ENCODE results near the gene RET. TPM values are rescaled to one million over a fixed set of nuclear protein-coding genes. Genes with fewer than 3 reads are reported as not detected.

Gene RET
- total and polyA plus RNA-seq, 2 donors from 2014 or later = 1.1 to 3.1 TPM

- Histone ChIP-seq H3K9me3 (ENCODE audit: control insufficient read depth in 2 of 3, insufficient read depth in 1 of 3, low read length in 3 of 3) (no peaks in the 10 kb centered on the region), H3K9ac (ENCODE audit: low read length in 3 of 3) (no peak overlapping the region), H3K36me3 (ENCODE audit: control insufficient read depth in 2 of 3, insufficient read depth in 3 of 3, low read length in 3 of 3) (no peaks in the 10 kb centered on the region), H3K4me1 (ENCODE audit: control insufficient read depth in 2 of 3, insufficient read depth in 2 of 3, low read depth in 1 of 3, low read length in 3 of 3) (no peaks in the 10 kb centered on the region), H3K27me3 (ENCODE audit: control insufficient read depth, insufficient read depth, low read length) (no peaks in the 10 kb centered on the region), H3K27ac (ENCODE audit: low read depth in 2 of 2, low read length in 2 of 2) (no peak overlapping the region), H3K4me3 (ENCODE audit: low read length in 3 of 3) (no peak overlapping the region)
- FAIRE-seq (no peak), DNase-seq (no peak)
- TF ChIP-seq CTCF (IDR thresholded peaks at IDR 0.05; ENCODE audit: borderline replicate concordance, extremely low read depth, insufficient read depth) = no peak
- intact Hi-C loops (cut with DNase I) = no loop called here
These were observed 23.0 kb upstream of the RET start for GRCh38 chr10:43053825-43054224.

DNA sequence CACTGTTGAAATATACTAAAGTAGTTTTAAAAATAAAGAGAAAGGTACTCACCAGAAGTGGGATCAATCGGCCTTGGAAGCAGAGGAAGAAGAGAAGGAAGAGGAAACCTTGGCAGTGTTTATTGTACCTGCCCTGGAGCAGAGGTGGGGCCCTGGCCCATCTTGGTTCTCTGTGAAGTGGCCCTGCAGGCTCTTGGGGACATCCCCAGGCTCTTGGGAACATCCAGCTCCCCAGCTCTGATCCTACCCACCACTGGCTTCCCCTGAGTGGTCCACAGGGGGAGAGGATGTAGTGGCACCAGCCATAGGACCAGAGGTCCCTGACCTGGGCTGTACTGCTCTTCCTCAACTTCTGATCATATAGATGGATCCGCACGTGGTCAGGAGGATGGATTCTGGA, 22.3 kb upstream of the RET start:
- Histone ChIP-seq H3K9ac (ENCODE audit: low read length in 3 of 3) (no peak overlapping the region), H3K36me3 (ENCODE audit: control insufficient read depth in 2 of 3, insufficient read depth in 3 of 3, low read length in 3 of 3) (no peaks in the 10 kb centered on the region), H3K4me3 (ENCODE audit: low read length in 3 of 3) (no peak overlapping the region), H3K9me3 (ENCODE audit: control insufficient read depth in 2 of 3, insufficient read depth in 1 of 3, low read length in 3 of 3) (no peaks in the 10 kb centered on the region), H3K4me1 (ENCODE audit: control insufficient read depth in 2 of 3, insufficient read depth in 2 of 3, low read depth in 1 of 3, low read length in 3 of 3) (no peaks in the 10 kb centered on the region), H3K27me3 (ENCODE audit: control insufficient read depth, insufficient read depth, low read length) (no peaks in the 10 kb centered on the region), H3K27ac (ENCODE audit: low read depth in 2 of 2, low read length in 2 of 2) (no peak overlapping the region)
- FAIRE-seq = no peak
- intact Hi-C loops (cut with DNase I) = no loop called here
- DNase-seq = no peak
- TF ChIP-seq CTCF (IDR thresholded peaks at IDR 0.05; ENCODE audit: borderline replicate concordance, extremely low read depth, insufficient read depth) = no peak

DNA sequence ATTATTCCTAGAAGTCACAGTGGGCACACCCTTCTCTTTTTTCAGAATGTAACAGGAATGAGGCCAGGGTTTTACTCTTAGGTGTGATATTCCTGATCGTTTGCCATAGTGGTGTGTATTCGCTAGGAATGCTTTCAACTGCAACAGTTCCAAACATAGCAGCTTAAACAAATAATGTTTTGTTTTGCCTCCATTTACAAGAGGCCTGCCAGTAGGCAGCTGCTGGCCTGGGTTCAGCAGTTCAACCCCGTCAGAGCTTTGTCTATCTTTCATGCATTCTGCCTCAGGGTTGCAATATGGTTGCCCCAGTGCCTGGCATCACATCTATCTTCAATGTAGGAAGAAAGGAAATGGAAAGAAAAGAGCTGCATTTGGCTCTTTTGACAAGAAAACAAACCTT, 21.7 kb upstream of the RET start:
- no peaks in the 10 kb centered on the region for H3K4me1 ChIP-seq (ENCODE audit: control insufficient read depth in 2 of 3, insufficient read depth in 2 of 3, low read depth in 1 of 3, low read length in 3 of 3)
- H3K4me3 ChIP-seq (ENCODE audit: low read length in 3 of 3) = no peak overlapping the region
- no peak overlapping the region for H3K27ac ChIP-seq (ENCODE audit: low read depth in 2 of 2, low read length in 2 of 2)
- DNase-seq (no peak), FAIRE-seq (no peak)
- H3K9me3 ChIP-seq (ENCODE audit: control insufficient read depth in 2 of 3, insufficient read depth in 1 of 3, low read length in 3 of 3) = no peaks in the 10 kb centered on the region
- H3K36me3 ChIP-seq (ENCODE audit: control insufficient read depth in 2 of 3, insufficient read depth in 3 of 3, low read length in 3 of 3) = no peaks in the 10 kb centered on the region
- H3K27me3 ChIP-seq (ENCODE audit: control insufficient read depth, insufficient read depth, low read length) = no peaks in the 10 kb centered on the region
- intact Hi-C loops (cut with DNase I) = no loop called here
- TF ChIP-seq CTCF (IDR thresholded peaks at IDR 0.05; ENCODE audit: borderline replicate concordance, extremely low read depth, insufficient read depth) = no peak
- H3K9ac ChIP-seq (ENCODE audit: low read length in 3 of 3) = no peak overlapping the region

GRCh38 chr10:43055991-43056567, 20.8 kb upstream of the RET start:
- no peak for FAIRE-seq
- no peaks in the 10 kb centered on the region for H3K27me3 ChIP-seq (ENCODE audit: control insufficient read depth, insufficient read depth, low read length)
- H3K36me3 ChIP-seq (ENCODE audit: control insufficient read depth in 2 of 3, insufficient read depth in 3 of 3, low read length in 3 of 3) = no peaks in the 10 kb centered on the region
- no peaks in the 10 kb centered on the region for H3K4me1 ChIP-seq (ENCODE audit: control insufficient read depth in 2 of 3, insufficient read depth in 2 of 3, low read depth in 1 of 3, low read length in 3 of 3)
- peak in 4 of 5 donors; percentile 25 to 54 (median 44) for DNase-seq
- H3K4me3 ChIP-seq (ENCODE audit: low read length in 3 of 3) = no peak overlapping the region
- H3K27ac ChIP-seq (ENCODE audit: low read depth in 2 of 2, low read length in 2 of 2) = no peak overlapping the region
- intact Hi-C loops (cut with DNase I) = no loop called here
- H3K9ac ChIP-seq (ENCODE audit: low read length in 3 of 3) = no peak overlapping the region
- TF ChIP-seq CTCF (IDR thresholded peaks at IDR 0.05; ENCODE audit: borderline replicate concordance, extremely low read depth, insufficient read depth) = no peak
- no peaks in the 10 kb centered on the region for H3K9me3 ChIP-seq (ENCODE audit: control insufficient read depth in 2 of 3, insufficient read depth in 1 of 3, low read length in 3 of 3)
